SK-N-SH (cell line): ENCODE measurements around the gene CD160. TPM values are rescaled to one million over a fixed set of nuclear protein-coding genes. Genes with fewer than 3 reads are reported as not detected.

Experiments
- CTCF ChIA-PET: fragments of 300-600, 350-600 bp; formaldehyde crosslinking; extraction: SDS; loops from one replicate; lab custom pipeline; 2021; lab: Yijun Ruan, JAX
- POLR2A ChIA-PET: fragments of 350-600 bp; sonication (Branson Sonifier 250); formaldehyde crosslinking; extraction: SDS; loops from one replicate; lab custom pipeline; 2020; ENCODE audit warnings: antibody characterized with exemption, inconsistent platforms; lab: Yijun Ruan, JAX
- DNase-seq: peaks from one replicate; pipeline ENCODE4 v3.0.0; 2012
- H2AFZ ChIP-seq: fragments of 200-600 bp; sonication (generic); 2 replicates; pipeline ENCODE4 v1.8.1; 2016; ENCODE audit warnings: antibody characterized with exemption, mild to moderate bottlenecking, low read depth
- H3F3A ChIP-seq: fragments of 200-600 bp; sonication (generic); replicated peaks from 2 replicates; pipeline ENCODE3; 2016; ENCODE audit warnings: antibody characterized with exemption, mild to moderate bottlenecking; ENCODE audit not compliant: insufficient read depth
- H3K27ac ChIP-seq, 2 experiments: fragments of 200-500 bp in 1 of 2; fragments of 200-600 bp in 1 of 2; sonication (Bioruptor generic) in 1 of 2; sonication (generic), shearing (Covaris generic) in 1 of 2; 2 replicates each; pipeline versions ENCODE4 v1.5.1 to v1.6.1; 2014 to 2016; ENCODE audit warnings: low read depth in 2 of 2, inconsistent platforms in 1 of 2, low read length in 1 of 2, mild to moderate bottlenecking in 1 of 2, mixed read lengths in 1 of 2
- H3K27me3 ChIP-seq: fragments of 200-600 bp; sonication (generic), shearing (Covaris generic); 2 replicates; pipeline ENCODE4 v1.6.1; 2016; ENCODE audit warnings: mixed run types; ENCODE audit not compliant: insufficient read depth
- H3K36me3 ChIP-seq, 2 experiments: fragments of 200-500 bp in 1 of 2; fragments of 200-600 bp in 1 of 2; sonication (Bioruptor generic) in 1 of 2; sonication (generic) in 1 of 2; replicated peaks in 1 of 2; 2 replicates each; pipeline versions ENCODE3 to v1.5.1; 2014 to 2016; ENCODE audit warnings: low read length in 1 of 2, mild to moderate bottlenecking in 1 of 2; ENCODE audit not compliant: insufficient read depth in 2 of 2, control insufficient read depth in 1 of 2
- H3K4me1 ChIP-seq, 2 experiments: fragments of 200-500 bp in 1 of 2; fragments of 200-600 bp in 1 of 2; sonication (Bioruptor generic) in 1 of 2; sonication (generic), shearing (Covaris generic) in 1 of 2; 2 replicates each; pipeline versions ENCODE4 v1.5.1 to v1.6.1; 2014 to 2016; ENCODE audit warnings: low read depth in 1 of 2, low read length in 1 of 2, mixed run types in 1 of 2; ENCODE audit not compliant: insufficient read depth in 2 of 2, control insufficient read depth in 1 of 2
- H3K4me2 ChIP-seq: fragments of 200-600 bp; sonication (generic), shearing (Covaris generic); 2 replicates; pipeline ENCODE4 v1.6.1; 2017; ENCODE audit warnings: mixed run types
- H3K4me3 ChIP-seq, 2 experiments: fragments of 200-500 bp in 1 of 2; fragments of 200-600 bp in 1 of 2; sonication (Bioruptor generic) in 1 of 2; sonication (generic), shearing (Covaris generic) in 1 of 2; 2 replicates each; pipeline versions ENCODE4 v1.5.1 to v1.8.1; 2014 to 2016; ENCODE audit warnings: low read depth in 2 of 2, inconsistent platforms in 1 of 2, low read length in 1 of 2, mild to moderate bottlenecking in 1 of 2, mixed read lengths in 1 of 2, moderate library complexity in 1 of 2
- H3K79me2 ChIP-seq: fragments of 200-600 bp; sonication (generic); 2 replicates; pipeline ENCODE4 v1.8.1; 2017; ENCODE audit warnings: mild to moderate bottlenecking; ENCODE audit not compliant: insufficient read depth
- H3K9ac ChIP-seq: fragments of 200-600 bp; sonication (generic); 2 replicates; pipeline ENCODE4 v1.6.1; 2017; ENCODE audit warnings: mixed run types
- H3K9me2 ChIP-seq: fragments of 200-600 bp; sonication (generic); 2 replicates; pipeline ENCODE4 v1.6.1; 2017; ENCODE audit warnings: mixed run types
- H3K9me3 ChIP-seq: fragments of 200-600 bp; sonication (generic); 2 replicates; pipeline ENCODE4 v1.6.1; 2017; ENCODE audit warnings: mixed run types, mild to moderate bottlenecking, moderate library complexity
- H4K20me1 ChIP-seq: fragments of 200-600 bp; sonication (generic); 2 replicates; pipeline ENCODE4 v1.6.1; 2017; ENCODE audit warnings: mild to moderate bottlenecking, mixed run types; ENCODE audit not compliant: insufficient read depth
- CTCF ChIP-seq: fragments of 200-600 bp; sonication (generic); IDR thresholded peaks from 2 replicates; pipeline ENCODE4 v1.6.1; 2017; ENCODE audit warnings: antibody characterized with exemption, mild to moderate bottlenecking, moderate library complexity
- EZH2phosphoT487 ChIP-seq: fragments of 200-600 bp; sonication (generic); IDR thresholded peaks from 2 replicates; pipeline ENCODE4 v1.6.1; 2017; ENCODE audit warnings: low read depth, mixed run types, mild to moderate bottlenecking, antibody characterized with exemption, moderate library complexity, borderline replicate concordance
- FOSL2 ChIP-seq: IDR thresholded peaks from 2 replicates; pipeline ENCODE4 v1.4.0; 2012; ENCODE audit warnings: low read depth, mild to moderate bottlenecking, moderate library complexity, borderline replicate concordance
- FOXM1 ChIP-seq: IDR thresholded peaks from 2 replicates; pipeline ENCODE4 v1.4.0; 2012; ENCODE audit warnings: low read depth, mild to moderate bottlenecking
- GATA2 ChIP-seq: sonication (generic); formaldehyde crosslinking; IDR thresholded peaks from 2 replicates; pipeline ENCODE4 v1.5.0; 2020; ENCODE audit warnings: mild to moderate bottlenecking, missing genetic modification reagents
- MAX ChIP-seq: IDR thresholded peaks from 2 replicates; pipeline ENCODE4 v1.4.0; 2012; ENCODE audit warnings: low read depth
- MEF2A ChIP-seq: IDR thresholded peaks from 2 replicates; pipeline ENCODE4 v1.4.0; 2012; ENCODE audit warnings: low read depth, borderline replicate concordance
- NFIC ChIP-seq: IDR thresholded peaks from 2 replicates; pipeline ENCODE4 v1.4.0; 2012; ENCODE audit warnings: borderline replicate concordance
- RAD21 ChIP-seq: IDR thresholded peaks from 2 replicates; pipeline ENCODE4 v1.6.1; 2012; ENCODE audit warnings: mild to moderate bottlenecking, low read length
- RCOR1 ChIP-seq: fragments of 150-350 bp; IDR thresholded peaks from 2 replicates; pipeline ENCODE4 v1.6.1; 2017; ENCODE audit warnings: antibody characterized with exemption, low read length
- REST ChIP-seq: IDR thresholded peaks from 2 replicates; pipeline ENCODE4 v1.6.1; 2012; ENCODE audit warnings: mild to moderate bottlenecking, low read depth, low read length, moderate library complexity
- USF1 ChIP-seq: IDR thresholded peaks from 2 replicates; pipeline ENCODE4 v1.4.0; 2012; ENCODE audit warnings: low read depth, borderline replicate concordance
- WGBS: methylation state at CpG from one replicate; pipeline ENCODE4 v1.1.6; 2017; ENCODE audit warnings: low lambda C conversion rate; 5-methylcytosine and 5-hydroxymethylcytosine counted together
- polyA plus RNA-seq, 3 experiments: library from polyadenylated mRNA; depleted of rRNA; stranded (reverse); fragments of >200 nt; gene quantifications; 2 replicates each; pipeline ENCODE4 v1.2.3, GENCODE V29; 2012

CD160 gene
- polyA plus RNA-seq, 1 of the 3 experiments (the other 2 are of a cell fraction): not detected

- CTCF ChIA-PET: interaction anchor here (6.6 kb wide), 1 partner anchor 10 kb away, joined by 25 read pairs; no protein-coding TSS in a partner anchor
- WGBS: 88% methylated on average over 3 of the region's 3 CpGs
Observed at GRCh38 chr1:145730900-145731299, 11.6 kb downstream of the CD160 start.

More at GRCh38 chr1:145730900-145731299, 11.6 kb downstream of the CD160 start:
- Histone ChIP-seq H3K27ac (no peak overlapping the region), H3K4me2 (no peak overlapping the region), H3F3A (peaks cover 4% of the 10 kb centered on the region), H3K9me2 (no peaks in the 10 kb centered on the region; the same call in 1 of the 2 replicates), H3K36me3 (peaks cover 3 to 5% of the 10 kb centered on the region in 2 experiments), H3K79me2 (no peaks in the 10 kb centered on the region), H3K4me3 (no peak overlapping the region), H3K9ac (no peak overlapping the region), H3K4me1 (no peaks in the 10 kb centered on the region), H4K20me1 (no peaks in the 10 kb centered on the region), H3K9me3 (no peaks in the 10 kb centered on the region), H3K27me3 (no peaks in the 10 kb centered on the region), H2AFZ (no peak overlapping the region)
- no peak for DNase-seq
- POLR2A ChIA-PET: no interaction called here
- TF ChIP-seq USF1 (no peak), NFIC (no peak), REST (no peak), RCOR1 (no peak), FOXM1 (no peak), MEF2A (no peak), EZH2phosphoT487 (no peak), GATA2 (CRISPR knock-in tag) (no peak), FOSL2 (no peak), RAD21 (no peak), MAX (no peak), CTCF (no peak)
